GM13976 (cell line): ENCODE results near the gene DUSP10.
A peak's percentile ranks its signal among the peaks of the same experiment; 100 is the strongest.

Experiments
- DNase-seq: peaks from one replicate; pipeline ENCODE4 v3.0.0; 2012; ENCODE audit warnings: low spot score
- in situ Hi-C: fragments of 300-500 bp; cut with MboI; formaldehyde crosslinking; loops from one replicate; pipeline ENCODE4 v1.12.0; 2022; ENCODE audit warnings: low sequenced_read_pairs, mixed read lengths, inconsistent platforms; ENCODE audit not compliant: unreplicated experiment
- TF ChIP-seq, protein P1 (sequence below): IDR thresholded peaks from 2 replicates; pipeline ENCODE4 v1.5.1; 2012; ENCODE audit warnings: borderline replicate concordance, mild to moderate bottlenecking; ENCODE audit not compliant: insufficient read depth; ENCODE audit errors: extremely low read depth, missing control alignments, control extremely low read depth

Gene DUSP10

DNA sequence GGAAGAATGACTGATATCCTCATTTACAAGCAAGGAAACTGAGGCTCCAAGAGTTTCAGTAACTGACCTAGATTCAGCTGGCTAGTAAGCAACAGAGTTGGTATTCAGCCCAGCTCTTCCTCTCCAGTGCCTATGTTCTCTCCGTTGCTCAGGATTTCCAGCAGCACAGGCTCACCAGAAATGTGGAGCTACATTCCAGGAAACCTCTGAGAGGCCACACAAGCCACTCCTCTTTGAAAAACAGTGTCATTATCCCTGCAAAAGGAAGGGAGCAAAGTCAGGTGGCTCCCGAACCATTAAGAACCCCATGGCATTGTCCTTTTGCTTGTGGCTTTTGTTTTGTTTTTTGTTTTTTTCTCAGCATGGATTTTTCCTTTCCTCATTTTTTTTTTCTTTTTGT lies 40.6 kb upstream of the DUSP10 start:
- in situ Hi-C loops: no loop called here
- no peak for DNase-seq
- TF ChIP-seq, protein P1, sequence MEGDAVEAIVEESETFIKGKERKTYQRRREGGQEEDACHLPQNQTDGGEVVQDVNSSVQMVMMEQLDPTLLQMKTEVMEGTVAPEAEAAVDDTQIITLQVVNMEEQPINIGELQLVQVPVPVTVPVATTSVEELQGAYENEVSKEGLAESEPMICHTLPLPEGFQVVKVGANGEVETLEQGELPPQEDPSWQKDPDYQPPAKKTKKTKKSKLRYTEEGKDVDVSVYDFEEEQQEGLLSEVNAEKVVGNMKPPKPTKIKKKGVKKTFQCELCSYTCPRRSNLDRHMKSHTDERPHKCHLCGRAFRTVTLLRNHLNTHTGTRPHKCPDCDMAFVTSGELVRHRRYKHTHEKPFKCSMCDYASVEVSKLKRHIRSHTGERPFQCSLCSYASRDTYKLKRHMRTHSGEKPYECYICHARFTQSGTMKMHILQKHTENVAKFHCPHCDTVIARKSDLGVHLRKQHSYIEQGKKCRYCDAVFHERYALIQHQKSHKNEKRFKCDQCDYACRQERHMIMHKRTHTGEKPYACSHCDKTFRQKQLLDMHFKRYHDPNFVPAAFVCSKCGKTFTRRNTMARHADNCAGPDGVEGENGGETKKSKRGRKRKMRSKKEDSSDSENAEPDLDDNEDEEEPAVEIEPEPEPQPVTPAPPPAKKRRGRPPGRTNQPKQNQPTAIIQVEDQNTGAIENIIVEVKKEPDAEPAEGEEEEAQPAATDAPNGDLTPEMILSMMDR: no peak

DNA sequence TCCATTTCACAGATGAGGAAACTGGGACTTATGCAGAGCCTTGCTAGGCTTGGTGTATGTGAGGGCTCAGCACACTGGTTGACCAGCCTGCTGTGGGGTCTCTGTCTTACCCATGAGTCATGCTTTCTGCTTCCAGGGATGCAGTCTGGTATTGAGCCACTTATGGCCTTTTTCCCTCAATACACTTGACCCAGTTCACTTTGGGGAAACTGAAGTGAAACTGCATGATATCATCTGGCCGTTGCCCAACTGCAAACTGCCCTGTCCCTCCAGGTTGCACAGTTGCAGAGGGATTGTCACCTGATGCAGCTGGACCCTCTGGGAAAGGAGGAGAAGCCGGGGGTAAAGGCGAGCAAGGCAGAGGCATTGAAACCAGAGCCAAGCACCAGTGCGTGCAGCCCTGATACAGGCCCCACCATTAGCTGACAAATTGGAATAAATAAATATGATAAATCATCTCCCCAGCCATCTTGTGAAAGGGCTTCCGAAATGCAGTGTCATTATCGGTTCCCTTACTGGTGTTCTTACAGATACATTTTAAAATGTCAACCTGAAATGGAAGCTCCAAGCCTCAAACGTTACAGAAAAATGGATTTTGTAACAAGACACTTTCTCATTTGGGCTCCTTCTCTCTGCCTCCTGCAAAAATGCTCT lies 39.3 kb upstream of the DUSP10 start:
- DNase-seq: no peak
- TF ChIP-seq, protein P1: no peak
- in situ Hi-C loops: no loop called here

DNA sequence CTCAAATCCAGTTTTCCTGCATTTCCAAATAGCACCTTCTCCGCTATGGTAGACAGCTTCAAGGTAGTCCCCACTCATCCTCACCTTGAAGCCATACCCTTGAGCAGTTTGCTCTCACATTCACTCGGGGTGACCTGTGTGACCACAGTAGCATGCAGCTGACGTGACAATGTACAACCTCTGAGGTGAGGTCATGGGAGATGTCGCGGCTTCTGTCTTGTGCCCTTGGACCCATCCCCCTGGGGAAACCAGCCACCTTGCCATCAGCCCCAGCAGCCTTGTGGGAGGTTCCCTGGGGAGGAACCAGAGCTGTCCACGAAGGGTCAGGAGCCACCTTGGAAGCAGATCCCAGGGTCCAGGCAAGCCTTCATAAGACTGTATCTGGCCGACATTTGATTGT lies 38.3 kb upstream of the DUSP10 start:
- TF ChIP-seq, protein P1: no peak
- in situ Hi-C loops: no loop called here
- DNase-seq: no peak

DNA sequence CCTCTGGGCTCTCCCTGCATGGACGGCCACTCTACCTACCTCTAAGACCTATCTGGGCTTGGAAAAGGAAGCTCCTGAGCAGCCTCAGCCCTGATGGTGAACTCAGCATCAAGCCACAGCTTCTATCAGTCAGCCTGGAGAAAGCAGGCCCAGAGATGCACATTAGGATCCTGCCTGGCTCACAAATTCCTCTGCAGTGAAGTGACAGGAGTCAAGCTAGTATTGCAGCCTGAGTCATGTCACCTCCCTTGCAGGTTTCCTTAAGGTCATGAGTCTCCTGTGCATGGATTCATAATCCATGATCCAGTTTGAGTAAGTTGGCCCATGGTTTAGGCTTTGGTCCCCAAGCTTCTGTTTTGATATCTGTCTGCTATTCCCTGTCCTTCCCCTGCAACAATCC lies 37.9 kb upstream of the DUSP10 start:
- TF ChIP-seq, protein P1: no peak
- DNase-seq: no peak
- in situ Hi-C loops: no loop called here

DNA sequence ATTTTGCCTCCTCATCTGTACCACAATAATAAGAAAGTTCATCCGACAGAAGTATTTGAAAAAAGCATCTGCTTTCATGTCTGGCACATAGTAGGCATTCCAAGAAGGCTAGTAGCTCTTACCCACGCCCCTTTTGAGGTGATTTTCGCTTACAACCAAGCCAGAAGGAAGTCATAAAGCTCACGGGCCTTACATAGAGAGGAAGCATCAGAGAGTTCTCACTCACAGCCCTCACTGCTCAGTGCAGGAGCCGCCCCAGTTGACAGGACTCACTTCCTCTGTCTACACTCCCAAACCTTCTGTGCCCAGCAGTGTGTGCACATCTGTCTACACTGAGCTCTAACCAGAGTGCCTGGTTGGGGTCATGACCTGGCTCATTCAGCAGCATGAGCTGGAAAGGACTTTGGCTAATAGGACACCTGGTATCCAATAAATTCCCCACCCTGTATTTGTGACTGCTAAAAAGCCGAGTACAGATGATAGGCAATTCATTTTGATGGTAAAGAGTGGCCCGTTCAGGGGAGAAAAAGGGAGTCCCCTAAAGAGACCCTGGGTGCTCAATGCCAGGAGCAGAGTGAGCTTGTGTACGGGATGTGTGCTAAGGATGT lies 36.8 kb upstream of the DUSP10 start:
- TF ChIP-seq, protein P1: no peak
- peak; percentile 29 for DNase-seq
- in situ Hi-C loops: no loop called here

DNA sequence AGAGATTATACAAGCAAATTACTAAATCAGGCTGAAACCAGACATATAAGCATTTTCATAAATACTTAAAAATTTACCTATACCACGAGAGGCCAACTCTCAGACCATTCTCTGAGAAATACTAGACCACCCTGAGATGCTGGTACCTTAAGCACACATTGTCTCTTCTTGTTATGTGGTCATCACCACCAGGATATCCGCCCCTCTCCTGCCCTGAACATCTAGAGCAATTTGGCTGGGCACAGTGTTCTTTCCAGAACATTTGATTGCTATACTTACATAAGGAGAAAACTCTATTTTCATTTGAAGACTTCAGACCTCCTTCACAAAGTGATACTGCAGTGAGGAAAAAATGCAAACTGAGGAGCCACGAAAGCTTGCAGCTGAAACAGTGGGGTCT lies 36.2 kb upstream of the DUSP10 start:
- DNase-seq: no peak
- TF ChIP-seq, protein P1: no peak
- in situ Hi-C loops: no loop called here
